GM18520 (cell line): Measurements from ENCODE around the gene TMEM170B.

Experiments
- ATAC-seq: cut with Tn5 transposase; IDR thresholded peaks from one replicate; pipeline ENCODE4 v1.9.1; 2021; ENCODE audit not compliant: unreplicated experiment

Gene TMEM170B

GRCh38 chr6:11613858-11614257, 76.3 kb downstream of the TMEM170B start:
- ATAC-seq = no peak

GRCh38 chr6:11614534-11615213, 77.1 kb downstream of the TMEM170B start:
- ATAC-seq = no peak

GRCh38 chr6:11615214-11615602, 77.7 kb downstream of the TMEM170B start:
- no peak for ATAC-seq

- ATAC-seq = no peak
Observed at GRCh38 chr6:11616200-11616611, 78.7 kb downstream of the TMEM170B start.

- no peak for ATAC-seq
Observed at GRCh38 chr6:11618533-11618932, 81.0 kb downstream of the TMEM170B start.

GRCh38 chr6:11621119-11621518, 83.6 kb downstream of the TMEM170B start:
- no peak for ATAC-seq

- no peak for ATAC-seq
Observed at GRCh38 chr6:11622156-11622555, 84.6 kb downstream of the TMEM170B start.

- no peak for ATAC-seq
Observed at GRCh38 chr6:11623272-11623671, 85.7 kb downstream of the TMEM170B start.

- ATAC-seq = no peak
Observed at GRCh38 chr6:11625302-11625701, 87.8 kb downstream of the TMEM170B start.

- ATAC-seq = no peak
Observed at GRCh38 chr6:11626356-11626755, 88.8 kb downstream of the TMEM170B start.

GRCh38 chr6:11628562-11628961, 91.0 kb downstream of the TMEM170B start:
- no peak for ATAC-seq

GRCh38 chr6:11631008-11631407, 93.5 kb downstream of the TMEM170B start:
- no peak for ATAC-seq

- no peak for ATAC-seq
Observed at GRCh38 chr6:11631539-11631938, 94.0 kb downstream of the TMEM170B start.

GRCh38 chr6:11632231-11632630, 94.7 kb downstream of the TMEM170B start:
- ATAC-seq = no peak

- no peak for ATAC-seq
Observed at GRCh38 chr6:11632795-11633511, 95.4 kb downstream of the TMEM170B start.
